ENCODE measurements around the gene RASEF.
A peak's percentile ranks its signal among the peaks of the same experiment; 100 is the strongest.
"Not testable (repeated sequence)": the region's sequence is repeated elsewhere in the genome, so short reads cannot be mapped to it uniquely, and the experiment has no call there.

RASEF gene

GRCh38 chr9:82970359-82970758 lies 92.6 kb downstream of the RASEF start:
- no peak for DNase-seq (ENCODE audit: low spot score)

- no peak for DNase-seq (ENCODE audit: low spot score)
Observed at GRCh38 chr9:82969291-82969690, 93.7 kb downstream of the RASEF start.

GRCh38 chr9:82968816-82969215 lies 94.1 kb downstream of the RASEF start:
- no peak for DNase-seq (ENCODE audit: low spot score)

GRCh38 chr9:82968388-82968787 lies 94.6 kb downstream of the RASEF start:
- DNase-seq (ENCODE audit: low spot score), result no peak

GRCh38 chr9:82961504-82962125 lies 101.3 kb downstream of the RASEF start:
- DNase-seq (ENCODE audit: low spot score), result peak; percentile 48

GRCh38 chr9:82957529-82958379 lies 105.2 kb downstream of the RASEF start:
- DNase-seq (ENCODE audit: low spot score), result no peak

GRCh38 chr9:82949203-82949602 lies 113.7 kb downstream of the RASEF start:
- DNase-seq (ENCODE audit: low spot score), result no peak

- DNase-seq (ENCODE audit: low spot score), result no peak
Observed at GRCh38 chr9:82940376-82940775, 122.6 kb downstream of the RASEF start.

- DNase-seq (ENCODE audit: low spot score), result no peak
Observed at GRCh38 chr9:82939451-82939850, 123.5 kb downstream of the RASEF start.

- DNase-seq (ENCODE audit: low spot score), result no peak
Observed at GRCh38 chr9:82938426-82939218, 124.3 kb downstream of the RASEF start.

- not testable (repeated sequence) for DNase-seq (ENCODE audit: low spot score)
Observed at GRCh38 chr9:82936561-82936960, 126.4 kb downstream of the RASEF start.

GRCh38 chr9:82934949-82935348 lies 128.0 kb downstream of the RASEF start:
- DNase-seq (ENCODE audit: low spot score), result no peak

- not testable (repeated sequence) for DNase-seq (ENCODE audit: low spot score)
Observed at GRCh38 chr9:82934025-82934424, 128.9 kb downstream of the RASEF start.

GRCh38 chr9:82930116-82930515 lies 132.8 kb downstream of the RASEF start:
- no peak for DNase-seq (ENCODE audit: low spot score)
